GM12801 (cell line): ENCODE results near the gene SSC5D.

Source experiments
- TF ChIP-seq, protein P1 (sequence below): IDR thresholded peaks from one replicate; pipeline ENCODE4 v1.5.1; 2011; ENCODE audit warnings: control low read depth; ENCODE audit not compliant: insufficient read length; ENCODE audit errors: extremely low read depth

SSC5D gene

DNA sequence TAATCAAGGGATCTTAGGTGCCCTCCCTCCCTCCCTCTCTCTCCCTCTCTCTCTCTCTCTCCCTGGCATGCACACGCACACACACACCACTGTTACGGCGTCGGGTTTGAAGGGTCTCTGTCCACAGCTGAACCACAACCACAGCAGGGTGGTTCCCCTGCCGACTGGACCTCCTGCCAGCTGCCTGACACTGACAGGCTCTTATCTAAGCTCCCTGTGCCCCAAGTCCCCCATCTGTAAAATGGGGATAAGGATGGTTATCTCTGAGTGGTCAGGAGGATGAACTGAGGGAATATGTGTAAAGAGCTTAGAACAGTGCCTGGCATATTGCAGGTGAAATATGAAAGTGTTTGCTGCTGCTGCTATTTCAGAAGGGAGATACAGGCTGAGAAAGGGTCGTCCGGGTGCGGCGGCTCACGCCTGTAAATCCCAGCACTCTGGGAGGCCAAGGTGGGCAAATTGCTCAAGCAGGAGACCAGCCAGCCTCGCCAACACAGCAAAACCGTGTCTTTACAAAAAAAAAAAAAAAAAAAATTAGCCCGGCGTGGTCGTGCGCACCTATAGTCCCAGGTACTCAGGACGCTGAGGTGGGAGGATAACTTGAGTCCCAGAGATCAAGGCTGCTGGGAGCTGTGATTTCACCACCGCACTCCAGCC is 44.3 kb upstream of the SSC5D start:
- TF ChIP-seq, protein P1, sequence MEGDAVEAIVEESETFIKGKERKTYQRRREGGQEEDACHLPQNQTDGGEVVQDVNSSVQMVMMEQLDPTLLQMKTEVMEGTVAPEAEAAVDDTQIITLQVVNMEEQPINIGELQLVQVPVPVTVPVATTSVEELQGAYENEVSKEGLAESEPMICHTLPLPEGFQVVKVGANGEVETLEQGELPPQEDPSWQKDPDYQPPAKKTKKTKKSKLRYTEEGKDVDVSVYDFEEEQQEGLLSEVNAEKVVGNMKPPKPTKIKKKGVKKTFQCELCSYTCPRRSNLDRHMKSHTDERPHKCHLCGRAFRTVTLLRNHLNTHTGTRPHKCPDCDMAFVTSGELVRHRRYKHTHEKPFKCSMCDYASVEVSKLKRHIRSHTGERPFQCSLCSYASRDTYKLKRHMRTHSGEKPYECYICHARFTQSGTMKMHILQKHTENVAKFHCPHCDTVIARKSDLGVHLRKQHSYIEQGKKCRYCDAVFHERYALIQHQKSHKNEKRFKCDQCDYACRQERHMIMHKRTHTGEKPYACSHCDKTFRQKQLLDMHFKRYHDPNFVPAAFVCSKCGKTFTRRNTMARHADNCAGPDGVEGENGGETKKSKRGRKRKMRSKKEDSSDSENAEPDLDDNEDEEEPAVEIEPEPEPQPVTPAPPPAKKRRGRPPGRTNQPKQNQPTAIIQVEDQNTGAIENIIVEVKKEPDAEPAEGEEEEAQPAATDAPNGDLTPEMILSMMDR, result no peak

DNA sequence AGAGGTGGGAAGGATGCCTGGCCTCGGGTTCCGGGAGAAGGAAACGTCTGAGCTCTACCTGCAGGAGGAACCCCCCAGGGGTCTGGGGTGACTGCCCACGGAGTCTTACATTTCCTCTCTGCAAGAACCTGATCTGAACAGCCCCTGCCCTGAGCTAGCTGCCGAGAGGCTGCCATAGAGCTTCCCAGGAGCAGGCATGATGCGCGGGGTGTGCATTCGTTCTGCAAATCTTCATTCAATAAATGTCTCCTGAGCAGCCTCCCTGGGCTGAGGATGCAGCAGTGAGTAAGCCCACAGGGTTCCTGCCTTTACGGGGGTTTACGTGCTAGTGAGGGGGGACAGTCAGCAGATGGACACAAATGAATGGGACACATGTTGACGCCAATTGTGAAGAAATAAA is 43.6 kb upstream of the SSC5D start:
- TF ChIP-seq, protein P1, result no peak

DNA sequence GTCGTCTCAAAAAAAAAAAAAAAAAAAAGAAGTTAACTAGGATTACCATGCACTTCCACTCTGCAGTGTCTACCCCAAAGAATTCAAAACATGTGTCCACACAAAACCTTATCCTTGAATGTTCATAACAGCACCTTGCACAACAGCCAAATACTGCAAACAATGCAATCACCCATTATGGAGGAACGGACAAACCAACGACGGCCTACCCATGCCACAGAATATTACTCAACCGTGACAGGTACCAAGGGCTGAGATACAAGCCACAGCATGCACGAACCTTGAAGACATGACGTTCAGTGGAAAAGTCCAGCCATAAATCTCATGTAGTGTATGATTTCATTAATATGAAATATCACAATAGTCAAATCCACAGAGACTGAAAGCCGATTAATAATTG is 42.2 kb upstream of the SSC5D start:
- TF ChIP-seq, protein P1, result no peak

DNA sequence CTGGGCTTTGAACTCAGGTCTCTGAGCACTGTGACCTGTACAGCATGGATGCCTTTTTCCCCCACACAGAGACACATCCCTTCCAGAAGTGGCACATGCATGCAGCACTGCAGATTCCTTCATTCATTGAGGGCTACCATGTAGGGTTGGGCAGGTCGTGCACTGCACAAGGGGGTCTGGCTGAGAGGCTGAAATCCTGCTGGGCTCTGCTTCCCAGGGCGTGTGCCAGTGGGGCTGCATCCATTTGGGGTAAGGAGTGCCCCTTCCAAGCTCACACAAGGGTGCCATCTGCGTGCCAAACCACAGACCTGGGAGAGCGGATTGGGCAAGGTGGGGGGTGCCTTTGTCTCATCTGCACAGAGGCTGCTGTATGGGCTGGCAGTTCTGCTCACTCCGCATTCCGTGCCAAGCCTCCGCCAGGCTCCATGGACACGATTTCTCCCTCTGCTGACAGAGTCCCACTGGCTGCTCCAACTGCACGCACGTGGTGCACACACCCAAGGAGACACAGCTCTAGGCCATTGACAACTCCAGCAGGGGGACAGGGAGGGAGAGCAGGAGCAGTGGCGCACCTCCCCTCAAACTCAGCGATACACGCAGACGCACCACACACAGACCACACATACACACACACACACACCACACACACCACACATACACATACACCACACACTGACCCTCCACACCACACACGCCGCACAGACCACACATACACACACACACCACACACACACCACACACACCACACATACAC is 40.6 kb upstream of the SSC5D start:
- TF ChIP-seq, protein P1, result no peak

DNA sequence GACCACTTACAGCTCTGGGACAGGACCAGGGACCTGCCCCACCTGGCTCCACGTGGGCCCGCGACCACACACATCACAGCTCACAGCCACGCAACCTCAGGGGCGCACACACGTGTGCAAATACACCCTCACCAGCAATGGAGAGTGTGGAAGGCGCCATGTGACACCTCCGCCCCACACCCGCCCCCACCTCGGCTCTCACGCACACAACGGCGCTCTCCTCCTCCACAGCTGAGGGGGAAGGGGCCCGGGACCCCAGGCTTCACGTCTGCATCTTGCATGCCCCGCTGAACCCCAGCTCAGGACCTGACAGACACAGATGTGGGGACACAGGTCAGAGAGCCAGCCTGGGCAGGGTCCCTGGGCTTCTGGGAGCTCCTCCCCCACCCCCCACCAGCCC is 38.8 kb upstream of the SSC5D start:
- TF ChIP-seq, protein P1, result no peak

DNA sequence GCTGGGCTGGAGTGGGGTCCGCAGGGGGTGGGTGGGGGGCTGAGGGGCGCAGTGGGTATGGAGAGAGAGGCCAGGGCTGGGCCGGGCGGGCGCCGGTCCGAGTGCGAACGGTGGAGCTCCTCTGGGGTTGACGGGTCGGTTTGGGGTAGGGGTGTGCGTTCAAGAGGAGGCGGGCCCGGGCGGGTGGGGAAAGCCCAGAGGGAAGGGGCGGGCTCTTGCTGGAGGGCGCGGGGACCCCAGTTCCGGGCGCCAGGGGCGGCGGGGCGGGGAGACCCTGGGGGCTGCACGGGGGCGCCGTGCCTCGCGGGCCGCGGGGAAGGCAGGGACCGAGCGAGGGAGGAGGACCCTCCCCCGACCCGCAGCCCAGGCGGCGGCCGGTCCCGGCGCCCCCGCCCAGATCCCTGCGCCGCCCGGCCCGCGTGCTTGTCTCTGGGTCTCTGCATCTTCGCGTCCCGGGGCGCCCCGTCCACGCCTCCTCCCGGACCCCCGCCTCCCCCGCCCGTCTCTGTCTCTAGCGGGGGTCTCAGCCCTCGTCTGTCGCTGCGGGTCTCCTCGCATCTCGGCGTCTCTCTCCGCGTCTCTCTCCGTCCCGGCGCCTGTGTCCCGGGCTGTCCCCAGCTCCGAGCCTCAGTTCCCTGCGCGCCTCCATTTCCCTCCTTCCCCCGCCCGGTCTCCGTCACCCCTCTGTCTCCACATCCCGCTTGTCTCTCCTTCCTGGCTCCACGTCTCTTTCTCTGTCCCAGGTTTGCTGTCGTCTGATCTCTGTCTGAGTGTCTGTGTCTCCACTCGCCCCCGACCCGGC is 36.9 kb upstream of the SSC5D start:
- TF ChIP-seq, protein P1, result no peak
